Endothelial cell of umbilical vein (primary cell): ENCODE data around the gene KCNH1. TPM values are rescaled to one million over a fixed set of nuclear protein-coding genes. Genes with fewer than 3 reads are reported as not detected.

Source experiments
- BruUV-seq: library from RNA; stranded (reverse); fragments of 400-500 nt; replicated peaks from 2 replicates; lab custom pipeline; 2021; lab: Mats Ljungman, UMichigan
- CTCF ChIA-PET: fragments of 300-600, 350-600 bp; sonication (Branson Sonifier 250); formaldehyde crosslinking; loops from one replicate; lab custom pipeline; 2021; ENCODE audit warnings: antibody characterized with exemption, inconsistent platforms; lab: Charles Lee
- POLR2A ChIA-PET: fragments of 300-600, 350-600 bp; sonication (Branson Sonifier 250); formaldehyde crosslinking; loops from one replicate; lab custom pipeline; 2021; ENCODE audit warnings: antibody characterized with exemption, inconsistent platforms; lab: Charles Lee
- DNase-seq: peaks from one replicate; pipeline ENCODE4 v3.0.0-alpha.2; 2011; ENCODE audit warnings: low read depth, low spot score
- FAIRE-seq: peaks from 2 replicates; lab custom pipeline; 2011; peaks lifted over from hg19 to GRCh38; lab: Jason Lieb, UNC
- H2AFZ ChIP-seq: 2 replicates; pipeline ENCODE4 v1.6.0; 2012; ENCODE audit warnings: low read depth, low read length, control low read depth, inconsistent platforms
- H3K27ac ChIP-seq: 2 replicates; pipeline ENCODE4 v1.5.1; 2011; ENCODE audit warnings: low read depth, mild to moderate bottlenecking, control low read depth, low read length, moderate library complexity; ENCODE audit not compliant: insufficient read depth
- H3K27me3 ChIP-seq, 2 experiments: 2 replicates each; pipeline versions ENCODE4 v1.6.0 to v1.6.1; 2011; ENCODE audit warnings: low read length in 2 of 2, mixed read lengths in 1 of 2; ENCODE audit not compliant: control insufficient read depth in 2 of 2, insufficient read depth in 2 of 2
- H3K36me3 ChIP-seq, 2 experiments: 2 replicates in 1 of 2; 3 replicates in 1 of 2; pipeline ENCODE4 v1.5.1; 2011; ENCODE audit warnings: low read length in 2 of 2, mild to moderate bottlenecking in 1 of 2, moderate library complexity in 1 of 2; ENCODE audit not compliant: control insufficient read depth in 2 of 2, insufficient read depth in 2 of 2; ENCODE audit errors: extremely low read depth in 1 of 2
- H3K4me1 ChIP-seq: 3 replicates; pipeline ENCODE4 v1.5.1; 2011; ENCODE audit warnings: mild to moderate bottlenecking, low read length; ENCODE audit not compliant: control insufficient read depth, insufficient read depth; ENCODE audit errors: extremely low read depth
- H3K4me2 ChIP-seq: 2 replicates; pipeline ENCODE4 v1.6.1; 2011; ENCODE audit warnings: low read length, control low read depth, mixed read lengths; ENCODE audit not compliant: insufficient read depth
- H3K4me3 ChIP-seq, 3 experiments: fragments of 200-600 bp in 1 of 3; sonication (generic), shearing (Covaris generic) in 1 of 3; replicated peaks in 1 of 3; 2 replicates each; pipeline ENCODE4 v1.5.1; 2011 to 2016; ENCODE audit warnings: control low read depth in 3 of 3, low read length in 3 of 3, mild to moderate bottlenecking in 2 of 3, inconsistent platforms in 1 of 3, low read depth in 1 of 3, moderate library complexity in 1 of 3; ENCODE audit not compliant: insufficient read depth in 1 of 3
- H3K79me2 ChIP-seq: 2 replicates; pipeline ENCODE4 v1.6.0; 2012; ENCODE audit warnings: low read length, inconsistent platforms; ENCODE audit not compliant: control insufficient read depth, insufficient read depth
- H3K9ac ChIP-seq: replicated peaks from 2 replicates; pipeline ENCODE3; 2011; ENCODE audit warnings: low read length, control low read depth; ENCODE audit not compliant: insufficient read depth; ENCODE audit errors: extremely low read depth
- H3K9me1 ChIP-seq: replicated peaks from 3 replicates; pipeline ENCODE4 v1.6.0; 2011; ENCODE audit warnings: mild to moderate bottlenecking, low read length; ENCODE audit not compliant: control insufficient read depth, insufficient read depth; ENCODE audit errors: extremely low read depth
- H3K9me3 ChIP-seq: replicated peaks from 2 replicates; pipeline ENCODE4 v1.5.1; 2012; ENCODE audit warnings: low read length, inconsistent platforms; ENCODE audit not compliant: control insufficient read depth, insufficient read depth
- H4K20me1 ChIP-seq: replicated peaks from 2 replicates; pipeline ENCODE3; 2011; ENCODE audit warnings: mild to moderate bottlenecking, low read length; ENCODE audit not compliant: control insufficient read depth, insufficient read depth; ENCODE audit errors: extremely low read depth
- CTCF ChIP-seq, 2 donors: IDR thresholded peaks; 1 replicate in 1 of 2; 2 replicates in 1 of 2; pipeline ENCODE4 v1.5.1; 2011; ENCODE audit warnings: low read length in 2 of 2, mild to moderate bottlenecking in 2 of 2, moderate library complexity in 2 of 2, control low read depth in 1 of 2, inconsistent platforms in 1 of 2, low read depth in 1 of 2; ENCODE audit not compliant: insufficient read depth in 1 of 2; ENCODE audit errors: extremely low read depth in 1 of 2
- EZH2 ChIP-seq: IDR thresholded peaks from 2 replicates; pipeline ENCODE4 v1.6.1; 2012; ENCODE audit warnings: borderline replicate concordance, low read depth, mild to moderate bottlenecking, moderate library complexity, low read length, inconsistent platforms; ENCODE audit not compliant: severe bottlenecking
- FOS ChIP-seq: IDR thresholded peaks from 2 replicates; pipeline ENCODE4 v1.6.1; 2011; ENCODE audit warnings: mild to moderate bottlenecking, low read length, moderate library complexity, borderline replicate concordance; ENCODE audit not compliant: insufficient read depth
- GATA2 ChIP-seq: IDR thresholded peaks from 2 replicates; pipeline ENCODE4 v1.7.0; 2011; ENCODE audit warnings: low read depth, mild to moderate bottlenecking, moderate library complexity, mixed read lengths, low read length; ENCODE audit not compliant: insufficient read length, insufficient read depth
- JUN ChIP-seq: IDR thresholded peaks from 2 replicates; pipeline ENCODE4 v1.6.1; 2011; ENCODE audit warnings: borderline replicate concordance, low read depth; ENCODE audit not compliant: insufficient read length, insufficient read depth
- MAX ChIP-seq: IDR thresholded peaks from 2 replicates; pipeline ENCODE4 v1.6.1; 2011; ENCODE audit not compliant: insufficient read depth, insufficient read length
- MYC ChIP-seq: IDR thresholded peaks from one replicate; pipeline ENCODE4 v1.6.1; 2011; ENCODE audit warnings: mild to moderate bottlenecking, low read depth, low read length
- POLR2A ChIP-seq: IDR thresholded peaks from 2 replicates; pipeline ENCODE4 v1.6.1; 2012; ENCODE audit warnings: low read depth, mild to moderate bottlenecking, control low read depth, low read length
- POLR2AphosphoS5 ChIP-seq: IDR thresholded peaks from 2 replicates; pipeline ENCODE4 v1.6.1; 2012; ENCODE audit warnings: low read depth, mild to moderate bottlenecking, control low read depth, low read length, moderate library complexity; ENCODE audit not compliant: insufficient read depth
- dilution Hi-C: fragments of 300-500 bp; cut with MboI; formaldehyde crosslinking; loops from one replicate; pipeline ENCODE4 v1.15.0; 2019; ENCODE audit warnings: low sequenced_read_pairs; ENCODE audit not compliant: extremely low pct_ligation_motif_present
- intact Hi-C: fragments of 100-400 bp; cut with micrococcal nuclease; formaldehyde crosslinking; loops from one replicate; pipeline ENCODE4 v1.10.0; 2022
- polyA plus RNA-seq, 4 experiments: library from polyadenylated mRNA; depleted of rRNA in 3 of 4; stranded (reverse) in 3 of 4; unstranded in 1 of 4; fragments of >200 nt; gene quantifications; 2 replicates each; pipeline versions ENCODE4 v1.2.1 to v1.2.3, GENCODE V29; 2011 to 2012; ENCODE audit warnings: missing spikeins in 1 of 4
- total RNA-seq: library from RNA; stranded (reverse); gene quantifications from 2 replicates; pipeline ENCODE4 v1.2.3, GENCODE V29; 2021

The KCNH1 gene
- total and polyA plus RNA-seq, 2 donors (not counting 3 experiments of a cell fraction or from before 2014, with no cell fraction given): not detected

GRCh38 chr1:211113566-211113965, 20.4 kb downstream of the KCNH1 start:
- Histone ChIP-seq H3K27ac (no peak overlapping the region), H3K4me3 (no peak overlapping the region), H3K9me1 (no peaks in the 10 kb centered on the region), H3K9me3 (no peaks in the 10 kb centered on the region), H3K4me2 (no peak overlapping the region), H4K20me1 (no peaks in the 10 kb centered on the region), H3K4me1 (no peaks in the 10 kb centered on the region), H3K9ac (no peak overlapping the region), H2AFZ (no peak overlapping the region), H3K27me3 (no peaks in the 10 kb centered on the region), H3K36me3 (no peaks in the 10 kb centered on the region), H3K79me2 (no peaks in the 10 kb centered on the region)
- no peak for DNase-seq
- intact Hi-C loops: no loop called here
- no peak for TF ChIP-seq JUN
- TF ChIP-seq FOS: no peak
- TF ChIP-seq CTCF (IDR thresholded peaks at IDR 0.05; ENCODE audit: extremely low read depth in 1 of 2, insufficient read depth in 1 of 2, low read depth in 1 of 2, low read length in 2 of 2): no peak
- no peak for TF ChIP-seq POLR2AphosphoS5
- no peak for TF ChIP-seq GATA2
- TF ChIP-seq EZH2: no peak
- TF ChIP-seq MAX: no peak
- TF ChIP-seq POLR2A: no peak
- TF ChIP-seq MYC: no peak
- BruUV-seq: no TSS peak
- dilution Hi-C loops: no loop called here
- no peak for FAIRE-seq
- CTCF ChIA-PET: no interaction called here
- POLR2A ChIA-PET: no interaction called here
